GM23248 (cell line): ENCODE measurements around the gene RIPOR3.

ENCODE experiments used
- EZH2 ChIP-seq: fragments of 200-600 bp; sonication (generic); IDR thresholded peaks from 2 replicates; pipeline ENCODE4 v1.6.1; 2018; ENCODE audit warnings: antibody characterized with exemption, mild to moderate bottlenecking; ENCODE audit not compliant: insufficient read depth, poor library complexity, severe bottlenecking
- EZH2phosphoT487 ChIP-seq: fragments of 200-600 bp; sonication (generic); IDR thresholded peaks from 2 replicates; pipeline ENCODE4 v1.6.1; 2018; ENCODE audit warnings: antibody characterized with exemption, moderate library complexity, mild to moderate bottlenecking, low read depth; ENCODE audit not compliant: insufficient read depth

DNA sequence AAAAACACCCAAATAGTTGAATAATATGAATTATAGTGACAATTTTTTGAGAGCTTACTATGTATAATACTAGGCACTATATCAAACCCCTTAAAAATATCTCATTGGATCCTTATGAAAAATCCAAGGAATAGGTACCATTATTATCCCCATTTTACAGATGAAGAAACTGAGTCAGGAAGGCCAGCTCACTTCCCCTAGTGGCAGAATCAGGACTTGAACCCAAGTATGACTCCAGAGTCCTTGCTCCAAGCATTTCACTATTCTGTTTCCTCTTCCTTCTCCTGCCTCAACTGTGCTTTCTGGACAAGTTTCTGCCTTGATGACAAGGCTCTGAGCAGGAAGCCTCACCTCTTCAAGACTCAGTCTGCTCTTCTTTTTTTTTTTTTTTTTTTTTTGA, 29.2 kb upstream of the RIPOR3 start:
- no peak for TF ChIP-seq EZH2
- TF ChIP-seq EZH2phosphoT487 = no peak
